Fibroblast of mammary gland (primary cell): ENCODE data around the gene BCAS3.
"Not testable (repeated sequence)": the region's sequence is repeated elsewhere in the genome, so short reads cannot be mapped to it uniquely, and the experiment has no call there.

Source experiments
- DNase-seq: peaks from one replicate; pipeline ENCODE4 v3.0.0-alpha.2; 2010; ENCODE audit warnings: low read depth
- H3K4me3 ChIP-seq: 2 replicates; pipeline ENCODE4 v1.5.1; 2011; ENCODE audit warnings: low read depth, mild to moderate bottlenecking, low read length, moderate library complexity; ENCODE audit not compliant: control insufficient read depth
- CTCF ChIP-seq: conservative IDR thresholded peaks from 2 replicates; pipeline ENCODE4 v1.5.1; 2011; ENCODE audit warnings: low read depth, low read length, inconsistent platforms; ENCODE audit not compliant: control insufficient read depth, insufficient read depth

Gene BCAS3

GRCh38 chr17:61429274-61429673 is 751.6 kb downstream of the BCAS3 start:
- no peak for TF ChIP-seq CTCF
- no peak overlapping the region for H3K4me3 ChIP-seq
- DNase-seq: no peak

- not testable (repeated sequence) for DNase-seq
Observed at GRCh38 chr17:61429831-61430230, 752.2 kb downstream of the BCAS3 start.

GRCh38 chr17:61431594-61432311 is 754.1 kb downstream of the BCAS3 start:
- peak; percentile 42 for DNase-seq
- no peak for TF ChIP-seq CTCF
- no peak overlapping the region for H3K4me3 ChIP-seq

More at GRCh38 chr17:61429831-61430230, 752.2 kb downstream of the BCAS3 start:
- not testable (repeated sequence) for H3K4me3 ChIP-seq

GRCh38 chr17:61436273-61436672 is 758.6 kb downstream of the BCAS3 start:
- TF ChIP-seq CTCF: no peak
- H3K4me3 ChIP-seq: no peak overlapping the region
- DNase-seq: no peak

GRCh38 chr17:61436995-61437704 is 759.5 kb downstream of the BCAS3 start:
- no peak overlapping the region for H3K4me3 ChIP-seq
- no peak for DNase-seq
- no peak for TF ChIP-seq CTCF

- no peak for TF ChIP-seq CTCF
- H3K4me3 ChIP-seq: no peak overlapping the region
- no peak for DNase-seq
Observed at GRCh38 chr17:61440697-61441096, 763.0 kb downstream of the BCAS3 start.

GRCh38 chr17:61441507-61441906 is 763.9 kb downstream of the BCAS3 start:
- H3K4me3 ChIP-seq, DNase-seq: not testable (repeated sequence)
